SJSA1 (cell line): ENCODE measurements around the gene GSTP1. TPM values are rescaled to one million over a fixed set of nuclear protein-coding genes. Genes with fewer than 3 reads are reported as not detected.
A peak's percentile ranks its signal among the peaks of the same experiment; 100 is the strongest.
"Not testable (repeated sequence)": the region's sequence is repeated elsewhere in the genome, so short reads cannot be mapped to it uniquely, and the experiment has no call there.

Source experiments
- DNase-seq, 2 experiments: peaks; one replicate each; pipeline ENCODE4 v3.0.0-alpha.2; 2015 to 2020; ENCODE audit warnings: low spot score in 2 of 2, low read depth in 1 of 2
- H3K27ac ChIP-seq: fragments of 250-450 bp; sonication (Bioruptor Pico); 2 replicates; pipeline ENCODE4 v1.5.1; 2020; ENCODE audit warnings: mild to moderate bottlenecking, moderate library complexity
- H3K27me3 ChIP-seq: fragments of 250-450 bp; sonication (Bioruptor Pico); replicated peaks from 2 replicates; pipeline ENCODE4 v1.5.1; 2020; ENCODE audit warnings: mild to moderate bottlenecking, moderate library complexity
- H3K36me3 ChIP-seq: fragments of 250-450 bp; sonication (Bioruptor Pico); 2 replicates; pipeline ENCODE4 v1.5.1; 2020; ENCODE audit warnings: mild to moderate bottlenecking
- H3K4me1 ChIP-seq: fragments of 250-450 bp; sonication (Bioruptor Pico); replicated peaks from 2 replicates; pipeline ENCODE4 v1.6.1; 2021; ENCODE audit warnings: mild to moderate bottlenecking
- H3K4me3 ChIP-seq: fragments of 250-450 bp; sonication (Bioruptor Pico); 2 replicates; pipeline ENCODE4 v1.5.1; 2020; ENCODE audit warnings: mild to moderate bottlenecking
- H3K9me3 ChIP-seq: fragments of 250-450 bp; sonication (Bioruptor Pico); replicated peaks from 2 replicates; pipeline ENCODE4 v1.5.1; 2020; ENCODE audit warnings: mild to moderate bottlenecking
- total RNA-seq: library from RNA; depleted of rRNA; stranded (reverse); fragments of >200 nt; shearing (Covaris generic); gene quantifications from 2 replicates; pipeline ENCODE4 v1.2.3, GENCODE V29; 2014

GSTP1 gene
- total RNA-seq, 1 experiment from 2014 or later: 2,720 TPM

- Histone ChIP-seq H3K27ac (no peak overlapping the region), H3K9me3 (no peaks in the 10 kb centered on the region), H3K27me3 (peaks cover 8% of the 10 kb centered on the region; the same call in 1 of the 2 replicates), H3K4me3 (no peak overlapping the region), H3K36me3 (no peaks in the 10 kb centered on the region), H3K4me1 (peaks cover 4% of the 10 kb centered on the region; the same call in 1 of the 2 replicates)
- no peak for DNase-seq
These were observed 6.7 kb upstream of the GSTP1 start for GRCh38 chr11:67576735-67577475.

GRCh38 chr11:67577951-67578350 is 5.7 kb upstream of the GSTP1 start:
- DNase-seq: no peak
- Histone ChIP-seq H3K27me3 (peaks cover 10% of the 10 kb centered on the region; the same call in 1 of the 2 replicates), H3K36me3 (no peaks in the 10 kb centered on the region), H3K27ac (no peak overlapping the region), H3K4me3 (no peak overlapping the region), H3K9me3 (no peaks in the 10 kb centered on the region), H3K4me1 (peaks cover 10% of the 10 kb centered on the region)

- H3K4me1 ChIP-seq: peaks cover 24% of the 10 kb centered on the region
- H3K27ac ChIP-seq: no peak overlapping the region
- H3K9me3 ChIP-seq: no peaks in the 10 kb centered on the region
- H3K36me3 ChIP-seq: peaks cover 25% of the 10 kb centered on the region
- no peak overlapping the region for H3K4me3 ChIP-seq
- peaks cover 8% of the 10 kb centered on the region; the same call in 1 of the 2 replicates for H3K27me3 ChIP-seq
- no peak for DNase-seq
These were observed 2.1 kb upstream of the GSTP1 start for GRCh38 chr11:67581469-67581868.

GRCh38 chr11:67582011-67582410 is 1.6 kb upstream of the GSTP1 start:
- H3K4me3 ChIP-seq: no peak overlapping the region
- H3K27ac ChIP-seq: no peak overlapping the region
- H3K9me3 ChIP-seq: no peaks in the 10 kb centered on the region
- H3K36me3 ChIP-seq: peaks cover 31% of the 10 kb centered on the region
- H3K4me1 ChIP-seq: peaks cover 24% of the 10 kb centered on the region
- peaks cover 8% of the 10 kb centered on the region; the same call in 1 of the 2 replicates for H3K27me3 ChIP-seq
- no peak for DNase-seq

GRCh38 chr11:67584205-67584880 is 731 bp downstream of the GSTP1 start:
- no peaks in the 10 kb centered on the region for H3K9me3 ChIP-seq
- peak; percentile 64 to 81 for DNase-seq

GRCh38 chr11:67584881-67585873 is 1.6 kb downstream of the GSTP1 start:
- DNase-seq: no peak
- H3K4me3 ChIP-seq: peak overlapping the region; percentile 69
- no peak overlapping the region for H3K27ac ChIP-seq
- peaks cover 59% of the 10 kb centered on the region for H3K36me3 ChIP-seq
- no peaks in the 10 kb centered on the region for H3K9me3 ChIP-seq
- peaks cover 20% of the 10 kb centered on the region for H3K4me1 ChIP-seq
- 0 out of 2 replicates have a peak, but pooled peaks cover 4% of the 10 kb centered on the region for H3K27me3 ChIP-seq

More at GRCh38 chr11:67584205-67584880, 731 bp downstream of the GSTP1 start:
- H3K27ac ChIP-seq: peak overlapping the region; percentile 78
- H3K4me1 ChIP-seq: peaks cover 21% of the 10 kb centered on the region
- peaks cover 54% of the 10 kb centered on the region for H3K36me3 ChIP-seq
- 0 out of 2 replicates have a peak, but pooled peaks cover 4% of the 10 kb centered on the region for H3K27me3 ChIP-seq
- H3K4me3 ChIP-seq: peak overlapping the region; percentile 69

GRCh38 chr11:67585911-67586310 is 2.3 kb downstream of the GSTP1 start:
- peaks cover 59% of the 10 kb centered on the region for H3K36me3 ChIP-seq
- H3K27me3 ChIP-seq: 0 out of 2 replicates have a peak, but pooled peaks cover 4% of the 10 kb centered on the region
- no peaks in the 10 kb centered on the region for H3K9me3 ChIP-seq
- H3K4me1 ChIP-seq: peaks cover 20% of the 10 kb centered on the region
- H3K4me3 ChIP-seq: no peak overlapping the region
- DNase-seq: no peak
- H3K27ac ChIP-seq: no peak overlapping the region

- Histone ChIP-seq H3K4me3 (no peak overlapping the region), H3K27ac (no peak overlapping the region), H3K36me3 (peaks cover 59% of the 10 kb centered on the region)
These were observed 3.1 kb downstream of the GSTP1 start for GRCh38 chr11:67586568-67587250.

GRCh38 chr11:67588136-67588503 is 4.5 kb downstream of the GSTP1 start:
- Histone ChIP-seq H3K36me3 (peaks cover 59% of the 10 kb centered on the region), H3K27ac (no peak overlapping the region), H3K4me3 (no peak overlapping the region), H3K9me3 (no peaks in the 10 kb centered on the region), H3K27me3 (no peaks in the 10 kb centered on the region), H3K4me1 (peaks cover 13% of the 10 kb centered on the region)
- DNase-seq: no peak

More at GRCh38 chr11:67586568-67587250, 3.1 kb downstream of the GSTP1 start:
- Histone ChIP-seq H3K9me3 (no peaks in the 10 kb centered on the region), H3K4me1 (peaks cover 20% of the 10 kb centered on the region), H3K27me3 (0 out of 2 replicates have a peak, but pooled peaks cover 4% of the 10 kb centered on the region)
- no peak for DNase-seq

GRCh38 chr11:67588899-67589415 is 5.3 kb downstream of the GSTP1 start:
- Histone ChIP-seq H3K36me3 (peaks cover 59% of the 10 kb centered on the region), H3K4me1 (peaks cover 13% of the 10 kb centered on the region)
- H3K4me3 ChIP-seq, H3K27me3 ChIP-seq, H3K9me3 ChIP-seq, H3K27ac ChIP-seq, DNase-seq: not testable (repeated sequence)

- Histone ChIP-seq H3K27ac (no peak overlapping the region), H3K9me3 (no peaks in the 10 kb centered on the region; the same call in 1 of the 2 replicates), H3K4me1 (no peaks in the 10 kb centered on the region), H3K4me3 (no peak overlapping the region), H3K36me3 (peaks cover 18% of the 10 kb centered on the region), H3K27me3 (peaks cover 17% of the 10 kb centered on the region)
- DNase-seq: no peak
These were observed 9.4 kb downstream of the GSTP1 start for GRCh38 chr11:67592880-67593564.

GRCh38 chr11:67593565-67593905 is 9.9 kb downstream of the GSTP1 start:
- Histone ChIP-seq H3K36me3 (peaks cover 13% of the 10 kb centered on the region), H3K27me3 (peaks cover 19% of the 10 kb centered on the region), H3K9me3 (no peaks in the 10 kb centered on the region; the same call in 1 of the 2 replicates), H3K4me3 (no peak overlapping the region), H3K4me1 (no peaks in the 10 kb centered on the region), H3K27ac (no peak overlapping the region)
- no peak for DNase-seq
